ENCODE measurements around the gene TSPAN33. TPM values are rescaled to one million over a fixed set of nuclear protein-coding genes. Genes with fewer than 3 reads are reported as not detected.
"Not testable (repeated sequence)": the region's sequence is repeated elsewhere in the genome, so short reads cannot be mapped to it uniquely, and the experiment has no call there.

TSPAN33 gene
- total RNA-seq, 4 donors from 2014 or later, result 1.9 to 15.5 (median 9.9) TPM

GRCh38 chr7:129210256-129210988, 65.9 kb downstream of the TSPAN33 start:
- Histone ChIP-seq H3K27me3 (no peaks in the 10 kb centered on the region), H3K27ac (no peak overlapping the region), H3K9me3 (no peaks in the 10 kb centered on the region), H3K4me3 (no peak overlapping the region), H3K4me1 (peaks cover 0 to 8% (median 0%) of the 10 kb centered on the region in 3 donors), H3K36me3 (peaks cover 0 to 65% of the 10 kb centered on the region in 2 donors)
- WGBS, 2 donors (ENCODE audit: low coverage in 1 of 2), result 0 to 58% methylated on average over 1 to 12 of the region's 16 CpGs
- peak; percentile 83 for ATAC-seq
- TF ChIP-seq EP300 (IDR thresholded peaks at IDR 0.05), result no peak
- TF ChIP-seq, protein P1, sequence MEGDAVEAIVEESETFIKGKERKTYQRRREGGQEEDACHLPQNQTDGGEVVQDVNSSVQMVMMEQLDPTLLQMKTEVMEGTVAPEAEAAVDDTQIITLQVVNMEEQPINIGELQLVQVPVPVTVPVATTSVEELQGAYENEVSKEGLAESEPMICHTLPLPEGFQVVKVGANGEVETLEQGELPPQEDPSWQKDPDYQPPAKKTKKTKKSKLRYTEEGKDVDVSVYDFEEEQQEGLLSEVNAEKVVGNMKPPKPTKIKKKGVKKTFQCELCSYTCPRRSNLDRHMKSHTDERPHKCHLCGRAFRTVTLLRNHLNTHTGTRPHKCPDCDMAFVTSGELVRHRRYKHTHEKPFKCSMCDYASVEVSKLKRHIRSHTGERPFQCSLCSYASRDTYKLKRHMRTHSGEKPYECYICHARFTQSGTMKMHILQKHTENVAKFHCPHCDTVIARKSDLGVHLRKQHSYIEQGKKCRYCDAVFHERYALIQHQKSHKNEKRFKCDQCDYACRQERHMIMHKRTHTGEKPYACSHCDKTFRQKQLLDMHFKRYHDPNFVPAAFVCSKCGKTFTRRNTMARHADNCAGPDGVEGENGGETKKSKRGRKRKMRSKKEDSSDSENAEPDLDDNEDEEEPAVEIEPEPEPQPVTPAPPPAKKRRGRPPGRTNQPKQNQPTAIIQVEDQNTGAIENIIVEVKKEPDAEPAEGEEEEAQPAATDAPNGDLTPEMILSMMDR (IDR thresholded peaks at IDR 0.05), result peak in 3 of 4 experiments; percentile 85 to 92 (median 90)
- TF ChIP-seq POLR2A (IDR thresholded peaks at IDR 0.05), result no peak
- TF ChIP-seq POLR2AphosphoS5 (IDR thresholded peaks at IDR 0.05), result peak; percentile 23

- Histone ChIP-seq H3K27me3 (no peaks in the 10 kb centered on the region), H3K4me3 (no peak overlapping the region), H3K27ac (no peak overlapping the region), H3K36me3 (peaks cover 0 to 60% of the 10 kb centered on the region in 2 donors), H3K9me3 (no peaks in the 10 kb centered on the region), H3K4me1 (peaks cover 0 to 8% (median 0%) of the 10 kb centered on the region in 3 donors)
- 82 to 100% methylated on average over 1 to 8 of the region's 14 CpGs for WGBS, 2 donors (ENCODE audit: low coverage in 1 of 2)
- no peak for ATAC-seq
- TF ChIP-seq, protein P1 (IDR thresholded peaks at IDR 0.05), result no peak
- no peak for TF ChIP-seq POLR2AphosphoS5 (IDR thresholded peaks at IDR 0.05)
- TF ChIP-seq EP300 (IDR thresholded peaks at IDR 0.05), result no peak
- no peak for TF ChIP-seq POLR2A (IDR thresholded peaks at IDR 0.05)
Measured at GRCh38 chr7:129210989-129211312, 66.4 kb downstream of the TSPAN33 start.

DNA sequence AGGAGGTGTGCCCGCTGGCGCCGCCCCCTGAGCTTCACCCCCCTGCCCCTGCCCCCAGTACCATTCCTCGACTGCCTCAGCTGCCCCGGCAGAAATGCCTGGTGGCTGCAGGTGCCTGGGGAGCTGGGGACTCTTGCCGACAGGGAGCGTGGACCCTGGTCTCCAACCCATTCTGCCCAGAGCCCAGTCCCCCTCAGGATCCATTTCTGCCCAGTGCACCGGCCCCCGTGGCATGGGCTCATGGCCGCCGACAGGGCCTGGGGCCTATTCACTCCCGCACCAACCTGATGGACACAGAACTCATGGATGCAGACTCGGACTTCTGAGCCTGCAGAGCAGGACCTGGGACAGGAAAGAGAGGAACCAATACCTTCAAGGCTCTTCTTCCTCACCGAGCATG, 67.6 kb downstream of the TSPAN33 start:
- no peaks in the 10 kb centered on the region for H3K27me3 ChIP-seq
- H3K27ac ChIP-seq, result no peak overlapping the region
- H3K36me3 ChIP-seq, result peaks cover 0 to 48% of the 10 kb centered on the region in 2 donors
- H3K4me1 ChIP-seq, result peaks cover 0 to 8% (median 0%) of the 10 kb centered on the region in 3 donors
- no peak overlapping the region for H3K4me3 ChIP-seq
- WGBS, 2 donors (ENCODE audit: low coverage in 1 of 2), result no CpG with 5 or more reads among the region's 14 CpGs
- TF ChIP-seq, protein P1 (IDR thresholded peaks at IDR 0.05), result no peak
- TF ChIP-seq POLR2AphosphoS5 (IDR thresholded peaks at IDR 0.05) (no peak), POLR2A (IDR thresholded peaks at IDR 0.05) (no peak), EP300 (IDR thresholded peaks at IDR 0.05) (no peak)
- ATAC-seq, result no peak
- H3K9me3 ChIP-seq, result no peaks in the 10 kb centered on the region

DNA sequence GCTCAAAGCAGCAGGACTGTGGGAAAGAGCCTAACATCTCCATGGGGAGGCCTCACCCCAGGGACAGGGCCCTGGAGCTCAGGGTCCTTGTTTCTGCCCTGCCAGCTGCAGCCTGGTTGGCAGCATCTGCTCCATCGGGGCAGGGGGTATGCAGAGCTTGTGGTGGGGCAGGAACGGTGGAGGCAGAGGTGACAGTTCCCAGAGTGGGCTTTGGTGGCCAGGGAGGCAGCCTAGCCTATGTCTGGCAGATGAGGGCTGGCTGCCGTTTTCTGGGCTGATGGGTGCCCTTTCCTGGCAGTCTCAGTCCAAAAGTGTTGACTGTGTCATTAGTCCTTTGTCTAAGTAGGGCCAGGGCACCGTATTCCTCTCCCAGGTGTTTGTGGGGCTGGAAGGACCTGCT, 68.1 kb downstream of the TSPAN33 start:
- ATAC-seq, result no peak
- Histone ChIP-seq H3K36me3 (peaks cover 0 to 44% of the 10 kb centered on the region in 2 donors), H3K27ac (no peak overlapping the region), H3K9me3 (no peaks in the 10 kb centered on the region), H3K4me1 (peaks cover 0 to 8% (median 0%) of the 10 kb centered on the region in 3 donors), H3K4me3 (no peak overlapping the region), H3K27me3 (no peaks in the 10 kb centered on the region)
- WGBS, 2 donors (ENCODE audit: low coverage in 1 of 2), result 54% methylated on average over 2 of the region's 4 CpGs; no CpG with 5 or more reads in 1 of the 2 donors
- no peak for TF ChIP-seq POLR2A (IDR thresholded peaks at IDR 0.05)

DNA sequence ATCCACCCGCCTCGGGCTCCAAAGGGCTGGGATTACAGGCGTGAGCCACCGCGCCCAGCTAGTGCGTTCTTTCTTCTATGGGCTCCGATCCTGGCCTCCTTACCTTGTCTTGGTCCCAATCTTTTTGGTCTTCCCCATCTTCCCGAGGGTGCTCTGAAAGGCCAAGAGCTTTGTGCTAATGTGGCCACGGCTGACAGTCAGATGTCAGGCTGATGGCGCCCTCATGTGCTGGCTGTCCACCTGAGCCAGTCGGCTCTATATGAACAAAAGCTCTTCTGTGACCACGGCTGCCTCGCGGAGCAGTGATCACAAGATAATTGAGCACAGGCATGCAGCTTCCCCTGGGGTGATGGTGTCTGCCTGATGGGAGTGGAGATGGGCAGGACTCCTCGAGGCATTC, 69.3 kb downstream of the TSPAN33 start:
- WGBS, 2 donors (ENCODE audit: low coverage in 1 of 2), result 73 to 85% methylated on average over 4 to 9 of the region's 15 CpGs
- no peak for ATAC-seq

GRCh38 chr7:129215691-129216090, 71.2 kb downstream of the TSPAN33 start:
- not testable (repeated sequence) for H3K9me3 ChIP-seq, H3K27me3 ChIP-seq, H3K27ac ChIP-seq, H3K4me1 ChIP-seq, H3K4me3 ChIP-seq, ATAC-seq
- peaks cover 0 to 24% of the 10 kb centered on the region in 2 donors for H3K36me3 ChIP-seq
- no CpG with 5 or more reads among the region's 15 CpGs for WGBS, 2 donors (ENCODE audit: low coverage in 1 of 2)

More for the DNA sequence above, 69.3 kb downstream of the TSPAN33 start:
- TF ChIP-seq POLR2A (IDR thresholded peaks at IDR 0.05) (no peak), POLR2AphosphoS5 (IDR thresholded peaks at IDR 0.05) (no peak), EP300 (IDR thresholded peaks at IDR 0.05) (no peak)
- TF ChIP-seq, protein P1 (IDR thresholded peaks at IDR 0.05), result no peak
- Histone ChIP-seq H3K9me3 (no peaks in the 10 kb centered on the region), H3K4me3 (no peak overlapping the region), H3K27ac (no peak overlapping the region), H3K27me3 (no peaks in the 10 kb centered on the region), H3K36me3 (peaks cover 0 to 34% of the 10 kb centered on the region in 2 donors), H3K4me1 (peaks cover 0 to 15% (median 0%) of the 10 kb centered on the region in 3 donors)

DNA sequence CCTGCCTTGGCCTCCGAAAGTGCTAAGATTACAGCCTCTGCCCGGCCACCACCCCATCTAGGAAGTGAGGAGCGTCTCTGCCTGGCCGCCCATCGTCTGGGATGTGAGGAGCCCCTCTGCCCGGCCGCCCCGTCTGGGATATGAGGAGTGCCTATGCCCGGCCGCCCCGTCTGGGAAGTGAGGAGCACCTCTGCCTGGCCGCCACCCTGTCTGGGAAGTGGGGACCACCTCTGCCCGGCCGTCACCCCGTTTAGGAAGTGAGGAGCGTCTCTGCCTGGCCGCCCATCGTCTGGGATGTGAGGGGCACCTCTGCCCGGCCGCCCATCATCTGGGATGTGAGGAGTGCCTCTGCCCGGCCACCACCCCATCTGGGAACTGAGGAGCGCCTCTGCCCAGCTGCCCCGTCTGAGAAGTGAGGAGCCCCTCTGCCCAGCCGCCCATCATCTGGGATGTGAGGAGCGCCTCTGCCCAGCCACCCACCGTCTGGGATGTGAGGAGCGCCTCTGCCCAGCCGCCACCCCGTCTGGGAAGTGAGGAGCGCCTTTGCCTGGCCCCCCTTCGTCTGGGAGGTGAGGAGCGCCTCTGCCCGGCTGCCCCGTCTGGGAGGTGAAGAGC, 71.7 kb downstream of the TSPAN33 start:
- ATAC-seq, H3K27ac ChIP-seq, H3K4me3 ChIP-seq, H3K4me1 ChIP-seq, H3K27me3 ChIP-seq, H3K9me3 ChIP-seq: not testable (repeated sequence)
- H3K36me3 ChIP-seq, result peaks cover 0 to 21% of the 10 kb centered on the region in 2 donors
- 100% methylated on average over 1 of the region's 34 CpGs; no CpG with 5 or more reads in 1 of the 2 donors for WGBS, 2 donors (ENCODE audit: low coverage in 1 of 2)

GRCh38 chr7:129216821-129217416, 72.4 kb downstream of the TSPAN33 start:
- WGBS, 2 donors (ENCODE audit: low coverage in 1 of 2), result 82 to 86% methylated on average over 3 to 4 of the region's 8 CpGs
- not testable (repeated sequence) for ATAC-seq, H3K27ac ChIP-seq, H3K4me3 ChIP-seq, H3K9me3 ChIP-seq, H3K4me1 ChIP-seq, H3K27me3 ChIP-seq
- peaks cover 0 to 14% of the 10 kb centered on the region in 2 donors for H3K36me3 ChIP-seq
